Measurements from ENCODE around the gene CAPZA1. TPM values are rescaled to one million over a fixed set of nuclear protein-coding genes. Genes with fewer than 3 reads are reported as not detected.

Gene CAPZA1
- total and polyA plus RNA-seq, 2 of the 8 experiments (the other 6 are each of a cell fraction or from before 2014, with no cell fraction given): 48.9 to 107 TPM

DNA sequence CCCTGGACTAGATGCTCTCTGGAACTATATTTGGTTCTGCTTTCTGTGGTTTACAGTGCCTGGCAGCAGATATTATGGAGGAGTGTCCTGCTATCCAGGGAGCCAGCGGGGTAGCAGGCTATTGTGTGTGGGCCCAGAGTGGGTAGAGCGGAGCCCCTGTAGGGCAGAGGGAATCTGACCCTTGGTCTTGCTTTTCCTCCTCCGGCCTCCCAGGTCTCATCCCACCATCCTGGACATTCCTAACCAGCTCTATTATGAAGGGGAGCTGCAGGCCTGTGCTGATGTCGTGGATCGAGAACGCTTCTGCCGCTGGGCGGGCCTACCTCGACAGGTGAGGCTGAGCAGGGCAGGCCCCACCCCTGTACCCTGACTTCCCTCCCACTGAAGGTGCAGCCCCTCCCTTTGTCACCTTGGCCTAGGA lies 78.2 kb downstream of the CAPZA1 start (continued):
- TF ChIP-seq TAF7 (optimal IDR thresholded peaks at IDR 0.05; ENCODE audit: borderline replicate concordance, low read depth, low read length) (no peak), GABPA (IDR thresholded peaks at IDR 0.05; ENCODE audit: borderline replicate concordance, insufficient read depth, low read length) (no peak), CTBP2 (IDR thresholded peaks at IDR 0.05; ENCODE audit: borderline replicate concordance, insufficient read depth, insufficient read length, low read length) (no peak), TEAD4 (IDR thresholded peaks at IDR 0.05; ENCODE audit: low read depth, low read length) (no peak), CBX5 (IDR thresholded peaks at IDR 0.05; ENCODE audit: low read depth, low read length) (no peak)
